Colonic mucosa (tissue), 4 donors: ENCODE measurements around the gene MRPL36. TPM values are rescaled to one million over a fixed set of nuclear protein-coding genes. Genes with fewer than 3 reads are reported as not detected.

Source experiments
- DNase-seq: peaks from one replicate; pipeline ENCODE4 v3.0.0-alpha.2; 2020
- H3K27ac ChIP-seq: fragments of 200-600 bp; one replicate; pipeline ENCODE4 v1.8.0; 2021
- H3K27me3 ChIP-seq: fragments of 200-600 bp; one replicate; pipeline ENCODE4 v1.8.0; 2021
- H3K36me3 ChIP-seq: fragments of 200-600 bp; one replicate; pipeline ENCODE4 v1.8.0; 2021
- H3K4me1 ChIP-seq: fragments of 200-600 bp; one replicate; pipeline ENCODE4 v1.8.0; 2021; ENCODE audit warnings: mild to moderate bottlenecking
- H3K4me3 ChIP-seq: fragments of 200-600 bp; one replicate; pipeline ENCODE4 v1.8.0; 2021
- H3K9ac ChIP-seq, 2 donors: one replicate each; pipeline ENCODE4 v1.7.0; 2013; ENCODE audit warnings: control low read depth in 2 of 2, low read depth in 2 of 2, low read length in 2 of 2
- H3K9me3 ChIP-seq: fragments of 200-600 bp; one replicate; pipeline ENCODE4 v1.8.0; 2021
- intact Hi-C: fragments of 100-400 bp; cut with DNase I; formaldehyde crosslinking; loops from one replicate; pipeline ENCODE4 v1.14.1; 2022
- total RNA-seq, 2 donors: library from RNA; stranded (reverse); fragmentation: NEBNext Ultra II Directional in 1 of 2; extraction: Animal tissue kit (Norgen Biotek cat#: 25700) in 1 of 2; gene quantifications; one replicate each; pipeline ENCODE4 v1.2.1, GENCODE V29; 2021
- TF ChIP-seq, protein P1 (sequence below): fragments of 200-600 bp; IDR thresholded peaks from one replicate; pipeline ENCODE4 v1.8.0; 2022; ENCODE audit warnings: antibody characterized with exemption, mild to moderate bottlenecking
- donor health status: healthy.
- donor health status: DM: no; HTN: no; CAD: no.
- donor health status: DM: no; HTN: no; CAD: no.

MRPL36 gene
- total RNA-seq, 2 donors from 2014 or later, result 33.0 to 56.3 TPM

DNA sequence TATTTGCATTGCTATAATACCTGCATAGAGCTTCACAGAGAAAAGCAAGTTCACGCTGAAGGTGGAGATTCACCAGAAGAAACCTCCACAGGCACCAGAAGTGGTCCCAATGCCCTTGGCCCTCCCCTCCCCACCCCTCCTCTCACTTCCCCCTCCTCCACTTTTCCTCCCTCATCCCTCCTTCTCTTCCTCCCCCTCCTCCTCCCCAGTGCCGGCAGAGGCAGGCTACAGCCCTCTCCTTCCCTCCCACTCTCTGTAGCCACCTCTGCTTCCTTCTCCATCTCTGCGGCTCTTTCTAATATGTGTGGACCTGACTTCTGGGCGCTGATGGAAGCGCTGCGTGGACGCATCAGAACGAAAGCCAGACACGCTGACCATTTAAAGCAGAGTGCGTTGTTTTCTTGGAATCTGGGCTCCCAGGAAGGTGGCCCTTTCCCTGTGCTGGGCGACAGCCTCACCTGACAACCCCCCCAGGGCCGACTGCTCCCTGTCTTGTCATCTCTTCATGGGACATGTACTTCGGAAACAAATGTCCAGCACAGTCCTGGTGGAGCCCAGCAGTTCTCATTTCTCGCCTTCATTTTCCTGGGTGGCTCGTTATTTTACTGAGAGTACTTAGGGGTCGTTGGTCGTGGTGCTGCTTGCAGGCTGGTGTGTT, 31.1 kb upstream of the MRPL36 start:
- no peak for DNase-seq
- intact Hi-C loops, result no loop called here
- H3K9me3 ChIP-seq, result no peaks in the 10 kb centered on the region
- no peak overlapping the region for H3K4me3 ChIP-seq
- no peaks in the 10 kb centered on the region for H3K36me3 ChIP-seq
- H3K27ac ChIP-seq, result no peak overlapping the region
- H3K27me3 ChIP-seq, result no peaks in the 10 kb centered on the region
- no peak overlapping the region for H3K9ac ChIP-seq
- no peaks in the 10 kb centered on the region for H3K4me1 ChIP-seq
- TF ChIP-seq, protein P1, sequence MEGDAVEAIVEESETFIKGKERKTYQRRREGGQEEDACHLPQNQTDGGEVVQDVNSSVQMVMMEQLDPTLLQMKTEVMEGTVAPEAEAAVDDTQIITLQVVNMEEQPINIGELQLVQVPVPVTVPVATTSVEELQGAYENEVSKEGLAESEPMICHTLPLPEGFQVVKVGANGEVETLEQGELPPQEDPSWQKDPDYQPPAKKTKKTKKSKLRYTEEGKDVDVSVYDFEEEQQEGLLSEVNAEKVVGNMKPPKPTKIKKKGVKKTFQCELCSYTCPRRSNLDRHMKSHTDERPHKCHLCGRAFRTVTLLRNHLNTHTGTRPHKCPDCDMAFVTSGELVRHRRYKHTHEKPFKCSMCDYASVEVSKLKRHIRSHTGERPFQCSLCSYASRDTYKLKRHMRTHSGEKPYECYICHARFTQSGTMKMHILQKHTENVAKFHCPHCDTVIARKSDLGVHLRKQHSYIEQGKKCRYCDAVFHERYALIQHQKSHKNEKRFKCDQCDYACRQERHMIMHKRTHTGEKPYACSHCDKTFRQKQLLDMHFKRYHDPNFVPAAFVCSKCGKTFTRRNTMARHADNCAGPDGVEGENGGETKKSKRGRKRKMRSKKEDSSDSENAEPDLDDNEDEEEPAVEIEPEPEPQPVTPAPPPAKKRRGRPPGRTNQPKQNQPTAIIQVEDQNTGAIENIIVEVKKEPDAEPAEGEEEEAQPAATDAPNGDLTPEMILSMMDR, result no peak

DNA sequence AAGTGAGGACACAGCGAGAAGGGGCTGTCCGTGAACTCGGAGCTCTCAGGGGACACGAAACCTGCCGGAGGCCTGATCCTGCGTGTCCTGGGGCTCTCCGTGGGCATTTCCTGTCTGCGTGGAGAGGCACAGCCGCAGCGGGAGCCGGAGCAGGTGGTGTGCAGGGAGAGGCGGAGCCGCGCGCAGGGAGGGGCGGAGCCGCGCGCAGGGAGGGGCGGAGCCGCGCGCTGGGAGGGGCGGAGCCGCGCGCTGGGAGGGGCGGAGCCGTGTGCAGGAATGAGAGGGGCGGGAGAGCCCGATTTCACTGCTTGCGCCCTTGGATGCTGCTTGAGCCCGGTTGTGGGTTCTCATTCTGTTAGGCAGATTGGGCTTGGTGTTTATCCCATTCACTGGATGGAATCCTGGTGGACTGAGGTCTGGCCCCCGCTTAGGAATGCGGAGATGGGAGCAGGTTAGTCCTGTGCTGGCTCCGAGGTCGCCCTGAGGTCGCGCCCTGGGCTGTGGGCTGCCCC, 28.3 kb upstream of the MRPL36 start:
- Histone ChIP-seq H3K4me1 (no peaks in the 10 kb centered on the region), H3K27ac (no peak overlapping the region), H3K36me3 (no peaks in the 10 kb centered on the region), H3K9me3 (no peaks in the 10 kb centered on the region), H3K9ac (no peak overlapping the region), H3K27me3 (no peaks in the 10 kb centered on the region), H3K4me3 (peak overlapping the region; percentile 7)
- DNase-seq, result no peak
- intact Hi-C loops, result no loop called here
- TF ChIP-seq, protein P1, result no peak

DNA sequence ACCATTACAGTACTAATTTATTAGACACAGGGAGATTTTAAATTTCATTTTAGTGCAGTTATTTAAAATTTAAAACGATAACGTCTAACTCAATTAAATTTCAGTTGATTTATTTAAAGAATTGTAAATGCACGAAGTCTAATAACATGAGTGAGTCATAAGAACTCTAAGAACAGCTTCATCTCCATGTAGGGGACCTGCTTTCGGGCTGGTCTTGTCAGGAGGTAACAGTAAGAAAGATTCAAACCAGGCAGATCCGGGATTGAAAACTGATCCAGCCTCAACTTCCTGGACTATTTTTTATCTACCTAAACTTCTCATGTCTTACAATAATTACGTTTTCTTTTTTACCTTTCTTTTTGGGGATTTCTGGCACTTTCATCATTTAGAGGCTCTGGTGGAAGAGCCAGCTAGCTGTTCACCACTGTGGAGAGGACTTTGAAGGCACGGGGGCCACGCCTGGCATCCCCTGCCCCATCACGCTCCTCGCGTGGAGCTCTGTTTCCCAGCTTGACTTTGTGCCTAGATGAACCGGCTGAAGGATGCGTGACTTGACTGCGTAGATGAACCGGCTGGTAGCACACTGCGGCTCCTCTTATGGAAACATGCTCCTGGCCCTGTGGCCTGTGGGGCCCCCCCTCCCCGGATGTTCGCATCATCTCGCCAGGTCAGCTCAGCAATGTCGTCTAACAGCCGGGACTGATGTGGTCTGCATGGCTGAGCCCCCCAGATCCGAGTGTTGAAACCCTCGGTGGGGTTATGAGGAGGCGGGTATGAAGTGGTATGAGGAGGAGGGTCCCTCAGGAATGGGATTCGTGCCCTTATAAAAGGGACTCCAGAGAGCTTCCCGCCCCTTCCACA, 27.6 kb upstream of the MRPL36 start:
- no peaks in the 10 kb centered on the region for H3K9me3 ChIP-seq
- peak overlapping the region; percentile 7 for H3K4me3 ChIP-seq
- H3K27ac ChIP-seq, result no peak overlapping the region
- H3K27me3 ChIP-seq, result no peaks in the 10 kb centered on the region
- DNase-seq, result no peak
- TF ChIP-seq, protein P1, result no peak
- no peaks in the 10 kb centered on the region for H3K4me1 ChIP-seq
- intact Hi-C loops, result no loop called here
- no peaks in the 10 kb centered on the region for H3K36me3 ChIP-seq
- H3K9ac ChIP-seq, result no peak overlapping the region

DNA sequence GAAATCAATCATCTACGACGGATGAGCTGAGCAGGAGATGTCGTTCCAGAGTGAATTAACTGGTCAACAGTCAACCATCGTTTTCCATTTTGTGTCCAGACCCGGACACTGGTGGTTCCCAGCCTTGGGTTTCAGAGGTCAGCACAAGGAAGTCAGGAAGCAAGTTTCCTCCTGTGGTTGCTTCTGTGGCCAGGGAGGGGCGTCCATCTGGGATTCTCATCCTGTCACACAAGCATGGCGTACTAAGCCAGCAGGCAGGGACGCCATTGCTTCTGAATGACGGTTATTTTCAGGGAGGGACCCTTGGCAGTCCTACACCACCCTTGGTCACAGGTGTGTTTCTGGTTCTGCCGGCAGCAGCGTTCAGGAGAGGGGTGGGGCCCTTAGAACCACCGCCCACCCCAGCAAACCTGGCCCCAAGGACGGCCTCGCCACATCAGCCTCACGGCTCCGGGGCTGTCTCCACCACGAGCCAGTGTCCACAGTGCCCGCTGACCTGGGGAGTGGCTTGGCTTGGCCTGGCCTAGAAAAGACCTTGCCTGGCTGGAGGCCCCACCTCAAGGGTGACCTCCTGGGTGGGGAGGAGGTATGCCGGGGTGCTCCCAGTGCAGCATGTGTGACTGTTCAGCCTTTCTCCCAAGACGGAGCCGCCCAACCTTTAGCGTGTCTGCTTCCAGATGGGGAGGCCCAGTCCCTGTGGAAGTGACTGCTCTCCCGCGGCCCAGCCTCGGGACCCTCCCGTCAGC, 26.8 kb upstream of the MRPL36 start:
- H3K36me3 ChIP-seq, result no peaks in the 10 kb centered on the region
- DNase-seq, result no peak
- TF ChIP-seq, protein P1, result no peak
- H3K27ac ChIP-seq, result no peak overlapping the region
- no peak overlapping the region for H3K4me3 ChIP-seq
- no peak overlapping the region for H3K9ac ChIP-seq
- intact Hi-C loops, result no loop called here
- no peaks in the 10 kb centered on the region for H3K9me3 ChIP-seq
- H3K27me3 ChIP-seq, result no peaks in the 10 kb centered on the region
- H3K4me1 ChIP-seq, result no peaks in the 10 kb centered on the region
